Endothelial cell of umbilical vein (primary cell): Measurements from ENCODE around the gene GALNT17.

Experiments
- CTCF ChIP-seq, 2 donors: IDR thresholded peaks; 1 replicate in 1 of 2; 2 replicates in 1 of 2; pipeline ENCODE4 v1.5.1; 2011; ENCODE audit warnings: low read length in 2 of 2, mild to moderate bottlenecking in 2 of 2, moderate library complexity in 2 of 2, control low read depth in 1 of 2, inconsistent platforms in 1 of 2, low read depth in 1 of 2; ENCODE audit not compliant: insufficient read depth in 1 of 2; ENCODE audit errors: extremely low read depth in 1 of 2
- EZH2 ChIP-seq: IDR thresholded peaks from 2 replicates; pipeline ENCODE4 v1.6.1; 2012; ENCODE audit warnings: borderline replicate concordance, low read depth, mild to moderate bottlenecking, moderate library complexity, low read length, inconsistent platforms; ENCODE audit not compliant: severe bottlenecking
- JUN ChIP-seq: IDR thresholded peaks from 2 replicates; pipeline ENCODE4 v1.6.1; 2011; ENCODE audit warnings: borderline replicate concordance, low read depth; ENCODE audit not compliant: insufficient read length, insufficient read depth
- MAX ChIP-seq: IDR thresholded peaks from 2 replicates; pipeline ENCODE4 v1.6.1; 2011; ENCODE audit not compliant: insufficient read depth, insufficient read length
- POLR2A ChIP-seq: IDR thresholded peaks from 2 replicates; pipeline ENCODE4 v1.6.1; 2012; ENCODE audit warnings: low read depth, mild to moderate bottlenecking, control low read depth, low read length
- POLR2AphosphoS5 ChIP-seq: IDR thresholded peaks from 2 replicates; pipeline ENCODE4 v1.6.1; 2012; ENCODE audit warnings: low read depth, mild to moderate bottlenecking, control low read depth, low read length, moderate library complexity; ENCODE audit not compliant: insufficient read depth

- TF ChIP-seq CTCF (IDR thresholded peaks at IDR 0.05; ENCODE audit: extremely low read depth in 1 of 2, insufficient read depth in 1 of 2, low read depth in 1 of 2, low read length in 2 of 2) (no peak), EZH2 (no peak), JUN (no peak), POLR2A (no peak), POLR2AphosphoS5 (no peak), MAX (no peak)
Measured at GRCh38 chr7:71300603-71301002, 168.7 kb downstream of the GALNT17 start.
